Adrenal gland (tissue), 12 donors: ENCODE measurements around the gene PRKACB. TPM values are rescaled to one million over a fixed set of nuclear protein-coding genes. Genes with fewer than 3 reads are reported as not detected.

Experiments
- DNase-seq, 7 donors: peaks; one replicate each; pipeline ENCODE4 v3.0.0-alpha.2; 2019 to 2020
- H3K27ac ChIP-seq, 5 donors: fragments of 200-600 bp; sonication (generic) in 4 of 5; 1 replicate in 3 of 5; 2 replicates in 2 of 5; pipeline versions ENCODE4 v1.5.1 to v1.8.0; 2016 to 2020; ENCODE audit warnings: mild to moderate bottlenecking in 1 of 5
- H3K27me3 ChIP-seq: fragments of 200-600 bp; 2 replicates; pipeline ENCODE4 v1.8.0; 2021
- H3K36me3 ChIP-seq, 2 donors: fragments of 200-600 bp; replicated peaks in 1 of 2; 1 replicate in 1 of 2; 2 replicates in 1 of 2; pipeline versions ENCODE4 v1.5.1 to v1.8.0; 2018 to 2022
- H3K4me1 ChIP-seq, 2 donors: fragments of 200-600 bp; replicated peaks in 1 of 2; 1 replicate in 1 of 2; 2 replicates in 1 of 2; pipeline versions ENCODE4 v1.5.1 to v1.8.0; 2018 to 2021
- H3K4me3 ChIP-seq, 4 donors: fragments of 200-600 bp; sonication (generic) in 3 of 4; one replicate each; pipeline ENCODE4 v1.5.1; 2016 to 2018
- H3K9me3 ChIP-seq, 3 donors: fragments of 200-600 bp; sonication (generic) in 1 of 3; replicated peaks in 1 of 3; 1 replicate in 2 of 3; 2 replicates in 1 of 3; pipeline versions ENCODE4 v1.5.1 to v1.8.0; 2016 to 2021
- CTCF ChIP-seq, 6 experiments: fragments of 450-650 bp in 4 of 6; fragments of 200-600 bp in 2 of 6; sonication (generic) in 1 of 6; IDR thresholded peaks; 1 replicate in 5 of 6; 2 replicates in 1 of 6; pipeline versions ENCODE4 v1.5.1 to v1.8.0; 2016 to 2021; ENCODE audit warnings: antibody characterized with exemption in 6 of 6, mild to moderate bottlenecking in 2 of 6, moderate library complexity in 1 of 6
- POLR2A ChIP-seq, 2 donors: fragments of 450-650 bp; IDR thresholded peaks; one replicate each; pipeline ENCODE4 v1.6.1; 2017; ENCODE audit warnings: antibody characterized with exemption in 2 of 2, mild to moderate bottlenecking in 2 of 2, moderate library complexity in 1 of 2
- WGBS, 4 donors: extraction: QIAGEN DNeasy Blood & Tissue Kit in 2 of 4; methylation state at CpG; one replicate each; pipeline versions ENCODE4 v1.1.5 to v1.1.7; 2013 to 2017; 5-methylcytosine and 5-hydroxymethylcytosine counted together
- intact Hi-C, 2 donors: fragments of 100-400 bp; cut with DNase I; formaldehyde crosslinking; loops; one replicate each; pipeline versions ENCODE4 v1.14.1 to v1.15.0; 2022 to 2023
- polyA plus RNA-seq, 3 donors: library from polyadenylated mRNA; stranded (reverse); fragments of 200-250 nt in 2 of 3; fragments of 350-450 nt in 1 of 3; fragmentation: Illumina TruSeq in 1 of 3; extraction: RNeasy Lipid Tissue Mini Kit (QIAGEN cat#74804) in 1 of 3; gene quantifications; one replicate each; pipeline ENCODE4 v1.2.3, GENCODE V29; 2013 to 2014
- total RNA-seq, 9 donors: library from RNA; depleted of rRNA in 4 of 9; stranded (reverse); fragments of >200 nt in 4 of 9; fragments of 120-200 nt in 1 of 9; fragmentation: NEBNext Ultra II Directional in 1 of 9; extraction: Animal tissue kit (Norgen Biotek cat#: 25700) in 1 of 9; gene quantifications; one replicate each; pipeline versions ENCODE4 v1.1.0 to v1.2.4, GENCODE V29; 2013 to 2023
- donor health status: healthy with polysubstance abuse.
- donor health status: Bipolar disorder and iron deficiency.
- donor health status: DM: yes; HTN: yes; CAD: no.
- donor health status: DM: no; HTN: no; CAD: no.
- donor health status: DM: no; HTN: no; CAD: no.
- donor health status: DM: yes; HTN: yes; CAD: no.

Gene PRKACB
- total and polyA plus RNA-seq, 12 donors = 7.7 to 79.8 (median 25.5) TPM

- no peak for DNase-seq
- intact Hi-C loops = no loop called here
Observed at GRCh38 chr1:84267476-84267875, 123.4 kb downstream of the PRKACB start.

GRCh38 chr1:84268346-84268745, 124.3 kb downstream of the PRKACB start:
- no peaks in the 10 kb centered on the region for H3K36me3 ChIP-seq
- intact Hi-C loops = no loop called here
- no peak for DNase-seq
- TF ChIP-seq CTCF (IDR thresholded peaks at IDR 0.05) (no peak), POLR2A (IDR thresholded peaks at IDR 0.05) (no peak)
- WGBS, 4 donors = 89 to 100% (median 93%) methylated on average over 1 of the region's 1 CpG
- no peak overlapping the region for H3K27ac ChIP-seq
- no peaks in the 10 kb centered on the region for H3K9me3 ChIP-seq
- no peaks in the 10 kb centered on the region for H3K27me3 ChIP-seq
- H3K4me1 ChIP-seq = no peaks in the 10 kb centered on the region
- no peak overlapping the region for H3K4me3 ChIP-seq

More at GRCh38 chr1:84267476-84267875, 123.4 kb downstream of the PRKACB start:
- Histone ChIP-seq H3K4me1 (no peaks in the 10 kb centered on the region), H3K9me3 (no peaks in the 10 kb centered on the region), H3K27ac (no peak overlapping the region), H3K4me3 (no peak overlapping the region), H3K36me3 (no peaks in the 10 kb centered on the region), H3K27me3 (no peaks in the 10 kb centered on the region)
- TF ChIP-seq POLR2A (IDR thresholded peaks at IDR 0.05) = no peak
- no peak for TF ChIP-seq CTCF (IDR thresholded peaks at IDR 0.05)

- TF ChIP-seq CTCF (IDR thresholded peaks at IDR 0.05) (no peak), POLR2A (IDR thresholded peaks at IDR 0.05) (no peak)
- H3K4me3 ChIP-seq = no peak overlapping the region
- H3K27me3 ChIP-seq = no peaks in the 10 kb centered on the region
- H3K4me1 ChIP-seq = no peaks in the 10 kb centered on the region
- DNase-seq = no peak
- no peak overlapping the region for H3K27ac ChIP-seq
- H3K9me3 ChIP-seq = no peaks in the 10 kb centered on the region
- intact Hi-C loops = no loop called here
- no peaks in the 10 kb centered on the region for H3K36me3 ChIP-seq
- 0 to 28% (median 24%) methylated on average over 2 of the region's 2 CpGs for WGBS, 4 donors
Observed at GRCh38 chr1:84269306-84269705, 125.2 kb downstream of the PRKACB start.

- H3K27me3 ChIP-seq = no peaks in the 10 kb centered on the region
- H3K27ac ChIP-seq = no peak overlapping the region
- H3K36me3 ChIP-seq = no peaks in the 10 kb centered on the region
- DNase-seq = no peak
- H3K4me1 ChIP-seq = no peaks in the 10 kb centered on the region
- 51 to 66% (median 55%) methylated on average over 6 of the region's 6 CpGs for whole genome bisulfite sequencing, 4 donors
- H3K9me3 ChIP-seq = no peaks in the 10 kb centered on the region
- TF ChIP-seq CTCF (IDR thresholded peaks at IDR 0.05) (no peak), POLR2A (IDR thresholded peaks at IDR 0.05) (no peak)
- no peak overlapping the region for H3K4me3 ChIP-seq
- intact Hi-C loops = no loop called here
Observed at GRCh38 chr1:84271441-84272151, 127.5 kb downstream of the PRKACB start.
